HCT116 (cell line): ENCODE measurements around the gene ABHD5. TPM values are rescaled to one million over a fixed set of nuclear protein-coding genes. Genes with fewer than 3 reads are reported as not detected.

Experiments used
- ATAC-seq: fragments of 200-7000 bp; cut with Tn5 transposase; 2 replicates; pipeline ENCODE4 v1.9.1; 2020; ENCODE audit warnings: mild to moderate bottlenecking, moderate library complexity
- BruUV-seq: library from RNA; stranded (reverse); fragments of 400-500 nt; replicated peaks from 2 replicates; lab custom pipeline; 2021; lab: Mats Ljungman, UMichigan
- CTCF ChIA-PET: fragments of 300-600 bp; sonication (Branson Sonifier 250); formaldehyde crosslinking; loops from one replicate; lab custom pipeline; 2021; ENCODE audit warnings: antibody characterized with exemption; lab: Charles Lee
- POLR2A ChIA-PET: fragments of 300-600, 350-600 bp; sonication (Branson Sonifier 250); formaldehyde crosslinking; loops from one replicate; lab custom pipeline; 2021; ENCODE audit warnings: antibody characterized with exemption; lab: Charles Lee
- RAD21 ChIA-PET, 2 experiments: fragments of 300-600 bp; sonication (Branson Sonifier 250); formaldehyde crosslinking; loops; one replicate each; lab custom pipeline; 2023; ENCODE audit warnings: low total read pairs in 2 of 2; ENCODE audit not compliant: uncharacterized antibody in 2 of 2, unreplicated experiment in 2 of 2, low non-redundant PET in 1 of 2; lab: Charles Lee
- DNase-seq: peaks from one replicate; pipeline ENCODE4 v3.0.0-alpha.2; 2010; ENCODE audit warnings: low read depth, low spot score
- H2AFZ ChIP-seq: fragments of 200-600 bp; shearing (Covaris generic), sonication (generic); 2 replicates; pipeline ENCODE4 v1.6.1; 2017; ENCODE audit warnings: low read depth, mixed run types, mixed read lengths, antibody characterized with exemption, low read length; ENCODE audit not compliant: poor library complexity, severe bottlenecking
- H3K27ac ChIP-seq: 2 replicates; pipeline ENCODE4 v1.5.1; 2012; ENCODE audit warnings: low read depth, low read length
- H3K27me3 ChIP-seq: fragments of 200-600 bp; sonication (generic); 2 replicates; pipeline ENCODE4 v1.6.1; 2016; ENCODE audit warnings: mixed run types, low read length, mixed read lengths; ENCODE audit not compliant: insufficient read depth
- H3K36me3 ChIP-seq, 2 experiments: fragments of 200-500 bp in 1 of 2; fragments of 200-600 bp in 1 of 2; sonication (Bioruptor generic) in 1 of 2; sonication (generic) in 1 of 2; 2 replicates each; pipeline versions ENCODE4 v1.5.1 to v1.6.1; 2014 to 2016; ENCODE audit warnings: low read length in 2 of 2, inconsistent platforms in 1 of 2, mixed read lengths in 1 of 2, mixed run types in 1 of 2; ENCODE audit not compliant: insufficient read depth in 2 of 2, control insufficient read depth in 1 of 2
- H3K4me1 ChIP-seq, 2 experiments: fragments of 200-600 bp in 1 of 2; sonication (generic) in 1 of 2; 2 replicates each; pipeline versions ENCODE4 v1.5.1 to v1.6.1; 2012 to 2017; ENCODE audit warnings: low read length in 2 of 2, inconsistent platforms in 1 of 2, mild to moderate bottlenecking in 1 of 2, mixed read lengths in 1 of 2, mixed run types in 1 of 2, moderate library complexity in 1 of 2; ENCODE audit not compliant: insufficient read depth in 2 of 2, control insufficient read depth in 1 of 2
- H3K4me2 ChIP-seq: fragments of 200-600 bp; sonication (generic); 2 replicates; pipeline ENCODE4 v1.6.1; 2017; ENCODE audit warnings: mixed run types, low read length, mixed read lengths
- H3K4me3 ChIP-seq, 2 experiments: fragments of 200-600 bp in 1 of 2; sonication (generic) in 1 of 2; replicated peaks in 1 of 2; 2 replicates each; pipeline ENCODE4 v1.5.1; 2011 to 2016; ENCODE audit warnings: low read length in 2 of 2, control low read depth in 1 of 2, low read depth in 1 of 2, mild to moderate bottlenecking in 1 of 2, mixed read lengths in 1 of 2, mixed run types in 1 of 2
- H3K79me2 ChIP-seq: fragments of 200-600 bp; sonication (generic); 2 replicates; pipeline ENCODE4 v1.6.1; 2017; ENCODE audit warnings: mild to moderate bottlenecking, mixed run types, low read length, moderate library complexity, mixed read lengths; ENCODE audit not compliant: insufficient read depth
- H3K9ac ChIP-seq: fragments of 200-600 bp; sonication (generic); 2 replicates; pipeline ENCODE4 v1.6.1; 2016; ENCODE audit warnings: low read length, mixed read lengths
- H3K9me2 ChIP-seq: fragments of 200-600 bp; sonication (generic), shearing (Covaris generic); 2 replicates; pipeline ENCODE4 v1.6.1; 2017; ENCODE audit warnings: mixed run types, mild to moderate bottlenecking, moderate library complexity; ENCODE audit not compliant: insufficient read depth
- H3K9me3 ChIP-seq, 2 experiments: fragments of 200-500 bp in 1 of 2; fragments of 200-600 bp in 1 of 2; sonication (Bioruptor generic) in 1 of 2; sonication (generic) in 1 of 2; 2 replicates each; pipeline ENCODE4 v1.6.1; 2014 to 2017; ENCODE audit warnings: low read length in 2 of 2, mixed read lengths in 2 of 2, inconsistent platforms in 1 of 2, low read depth in 1 of 2, mild to moderate bottlenecking in 1 of 2, mixed run types in 1 of 2, moderate library complexity in 1 of 2; ENCODE audit not compliant: control insufficient read depth in 1 of 2, insufficient read depth in 1 of 2
- H4K20me1 ChIP-seq: fragments of 200-600 bp; sonication (generic), shearing (Covaris generic); 2 replicates; pipeline ENCODE4 v1.6.1; 2017; ENCODE audit warnings: mixed run types, mild to moderate bottlenecking, moderate library complexity; ENCODE audit not compliant: insufficient read depth
- CBX3 ChIP-seq: IDR thresholded peaks from 2 replicates; pipeline ENCODE4 v1.6.1; 2012; ENCODE audit warnings: low read depth
- CEBPB ChIP-seq: IDR thresholded peaks from 2 replicates; pipeline ENCODE4 v1.6.1; 2012; ENCODE audit warnings: low read depth
- EGR1 ChIP-seq: IDR thresholded peaks from 2 replicates; pipeline ENCODE4 v1.6.1; 2012; ENCODE audit warnings: low read depth
- EZH2 ChIP-seq: fragments of 200-600 bp; sonication (generic); IDR thresholded peaks from 2 replicates; pipeline ENCODE4 v1.6.1; 2017; ENCODE audit warnings: antibody characterized with exemption, mixed run types
- FOSL1 ChIP-seq: IDR thresholded peaks from 2 replicates; pipeline ENCODE4 v1.6.1; 2012; ENCODE audit warnings: low read depth
- JUND ChIP-seq: IDR thresholded peaks from 2 replicates; pipeline ENCODE4 v1.6.1; 2012
- RAD21 ChIP-seq: IDR thresholded peaks from 2 replicates; pipeline ENCODE4 v1.6.1; 2012; ENCODE audit warnings: low read depth, mild to moderate bottlenecking
- SP1 ChIP-seq: IDR thresholded peaks from 2 replicates; pipeline ENCODE4 v1.6.1; 2012; ENCODE audit warnings: low read depth
- TCF7L2 ChIP-seq: IDR thresholded peaks from 2 replicates; pipeline ENCODE4 v1.7.0; 2011; ENCODE audit warnings: borderline replicate concordance, inconsistent platforms; ENCODE audit not compliant: insufficient read depth, insufficient read length; ENCODE audit errors: extremely low read depth
- intact Hi-C: fragments of 100-400 bp; cut with micrococcal nuclease; formaldehyde crosslinking; loops from 2 replicates; pipeline ENCODE4 v1.10.0; 2022
- total RNA-seq: library from RNA; stranded (reverse); gene quantifications from one replicate; pipeline ENCODE4 v1.2.1, GENCODE V29; 2021; ENCODE audit not compliant: unreplicated experiment
- TF ChIP-seq, protein P1 (sequence below): IDR thresholded peaks from 2 replicates; pipeline ENCODE4 v1.6.1; 2012
- TF ChIP-seq, protein P2 (sequence below): IDR thresholded peaks from 2 replicates; pipeline ENCODE4 v1.6.1; 2011; ENCODE audit warnings: mild to moderate bottlenecking, low read length, moderate library complexity; ENCODE audit not compliant: insufficient replicate concordance; ENCODE audit errors: extremely low read depth

The ABHD5 gene
- total RNA-seq, 1 experiment from 2014 or later: 18.5 TPM

DNA sequence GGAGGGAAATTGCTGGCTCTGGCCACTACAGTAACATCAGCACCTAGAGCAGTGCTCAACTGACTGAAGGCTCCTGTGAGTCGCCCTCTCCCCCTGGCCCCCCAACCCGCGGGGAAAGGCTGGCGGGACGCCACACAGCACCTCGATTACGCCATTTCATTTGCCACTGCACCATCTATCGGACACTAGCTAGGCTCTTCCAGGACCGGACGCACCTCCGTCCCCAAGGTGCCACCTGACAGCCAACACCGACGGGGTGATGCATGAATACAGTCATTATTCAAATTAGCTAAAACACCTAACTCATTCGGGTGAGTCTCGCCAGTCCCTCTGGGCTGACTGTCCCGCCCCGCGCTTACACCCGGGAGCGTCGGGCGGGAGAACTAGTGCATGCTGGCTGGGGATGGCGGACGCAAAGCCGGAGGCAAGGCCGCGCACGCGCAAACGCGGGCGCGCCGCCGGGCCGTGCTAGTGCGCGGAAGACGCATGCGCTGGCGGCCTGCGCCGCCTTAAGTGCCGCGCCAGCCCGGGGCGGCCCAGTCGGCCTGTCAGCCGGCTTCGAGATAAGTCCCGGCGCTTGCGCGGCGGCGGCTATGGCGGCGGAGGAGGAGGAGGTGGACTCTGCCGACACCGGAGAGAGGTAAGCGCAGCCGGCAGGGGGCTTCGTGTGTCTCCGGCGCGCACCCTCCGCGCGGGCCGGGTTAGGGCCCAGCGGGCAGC, at the start of gene ABHD5 (continued):
- TF ChIP-seq TCF7L2 (peak; percentile 59), FOSL1 (no peak), EGR1 (no peak), JUND (no peak), CBX3 (peak; percentile 90), CEBPB (no peak)
- TF ChIP-seq, protein P1, sequence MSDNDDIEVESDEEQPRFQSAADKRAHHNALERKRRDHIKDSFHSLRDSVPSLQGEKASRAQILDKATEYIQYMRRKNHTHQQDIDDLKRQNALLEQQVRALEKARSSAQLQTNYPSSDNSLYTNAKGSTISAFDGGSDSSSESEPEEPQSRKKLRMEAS: peak; percentile 98

DNA sequence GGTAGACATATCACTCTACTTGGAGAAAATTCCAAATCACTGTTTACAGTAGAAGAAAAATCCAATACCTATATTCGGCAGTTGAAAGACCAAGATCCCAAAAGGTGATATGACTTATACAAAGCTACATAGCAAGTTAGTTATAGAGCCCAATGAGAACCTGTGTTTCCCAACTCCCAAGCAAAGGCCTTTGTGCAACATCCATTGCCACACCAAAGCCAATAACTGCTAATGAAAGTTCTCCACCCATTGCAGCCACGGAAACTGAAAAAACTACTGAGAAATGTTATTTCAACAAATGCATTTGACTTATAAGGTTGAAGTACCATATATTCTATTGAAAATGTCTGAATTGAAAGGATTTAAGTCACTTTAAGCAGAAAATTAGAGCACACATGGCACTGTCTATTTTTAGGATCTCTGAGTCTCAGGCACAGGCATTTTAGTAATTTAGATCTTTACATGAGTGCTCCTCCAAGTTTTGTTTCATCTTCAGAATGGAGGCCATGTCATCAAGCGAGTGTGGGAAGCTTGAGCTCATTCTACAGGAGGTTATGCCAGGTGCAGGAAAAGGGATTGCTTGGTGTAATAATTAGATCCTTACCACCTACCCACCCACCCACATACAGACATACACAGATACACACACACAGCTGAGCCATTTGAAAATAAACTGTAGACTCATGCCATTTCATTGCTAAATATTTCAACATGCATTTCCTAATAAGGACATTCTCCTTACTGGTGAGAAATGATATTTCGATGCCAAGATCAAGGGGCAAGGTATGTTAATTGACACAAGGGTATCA, 49.2 kb upstream of the ABHD5 start:
- Histone ChIP-seq H3K27ac (no peak overlapping the region), H3K79me2 (no peaks in the 10 kb centered on the region), H3K36me3 (no peaks in the 10 kb centered on the region), H3K4me2 (no peak overlapping the region), H3K27me3 (no peaks in the 10 kb centered on the region), H3K9me2 (no peaks in the 10 kb centered on the region), H3K9ac (no peak overlapping the region), H3K4me1 (peaks cover 12 to 26% of the 10 kb centered on the region in 2 experiments), H4K20me1 (no peaks in the 10 kb centered on the region), H3K9me3 (no peaks in the 10 kb centered on the region), H3K4me3 (no peak overlapping the region), H2AFZ (no peak overlapping the region)
- ChIA-PET POLR2A (no interaction called here), RAD21 (no interaction called here), CTCF (no interaction called here)
- BruUV-seq: no TSS peak
- ATAC-seq: no peak
- no peak for DNase-seq
- no peak for TF ChIP-seq EZH2
- TF ChIP-seq TCF7L2: no peak
- no peak for TF ChIP-seq SP1
- no peak for TF ChIP-seq CEBPB
- TF ChIP-seq JUND: no peak
- TF ChIP-seq EGR1: no peak
- no peak for TF ChIP-seq RAD21
- TF ChIP-seq, protein P2, sequence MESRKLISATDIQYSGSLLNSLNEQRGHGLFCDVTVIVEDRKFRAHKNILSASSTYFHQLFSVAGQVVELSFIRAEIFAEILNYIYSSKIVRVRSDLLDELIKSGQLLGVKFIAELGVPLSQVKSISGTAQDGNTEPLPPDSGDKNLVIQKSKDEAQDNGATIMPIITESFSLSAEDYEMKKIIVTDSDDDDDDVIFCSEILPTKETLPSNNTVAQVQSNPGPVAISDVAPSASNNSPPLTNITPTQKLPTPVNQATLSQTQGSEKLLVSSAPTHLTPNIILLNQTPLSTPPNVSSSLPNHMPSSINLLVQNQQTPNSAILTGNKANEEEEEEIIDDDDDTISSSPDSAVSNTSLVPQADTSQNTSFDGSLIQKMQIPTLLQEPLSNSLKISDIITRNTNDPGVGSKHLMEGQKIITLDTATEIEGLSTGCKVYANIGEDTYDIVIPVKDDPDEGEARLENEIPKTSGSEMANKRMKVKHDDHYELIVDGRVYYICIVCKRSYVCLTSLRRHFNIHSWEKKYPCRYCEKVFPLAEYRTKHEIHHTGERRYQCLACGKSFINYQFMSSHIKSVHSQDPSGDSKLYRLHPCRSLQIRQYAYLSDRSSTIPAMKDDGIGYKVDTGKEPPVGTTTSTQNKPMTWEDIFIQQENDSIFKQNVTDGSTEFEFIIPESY: no peak
- no peak for TF ChIP-seq FOSL1
- intact Hi-C loops: no loop called here
